SK-N-SH (cell line): ENCODE results near the gene GRM2.

Source experiments
- EP300 ChIP-seq, 2 experiments: IDR thresholded peaks; 2 replicates each; pipeline versions ENCODE4 v1.4.0 to v1.6.1; 2012; ENCODE audit warnings: borderline replicate concordance in 1 of 2, low read depth in 1 of 2, low read length in 1 of 2
- EZH2phosphoT487 ChIP-seq: fragments of 200-600 bp; sonication (generic); IDR thresholded peaks from 2 replicates; pipeline ENCODE4 v1.6.1; 2017; ENCODE audit warnings: low read depth, mixed run types, mild to moderate bottlenecking, antibody characterized with exemption, moderate library complexity, borderline replicate concordance
- FOXM1 ChIP-seq: IDR thresholded peaks from 2 replicates; pipeline ENCODE4 v1.4.0; 2012; ENCODE audit warnings: low read depth, mild to moderate bottlenecking
- JUND ChIP-seq: IDR thresholded peaks from 2 replicates; pipeline ENCODE4 v1.4.0; 2012
- MAX ChIP-seq: IDR thresholded peaks from 2 replicates; pipeline ENCODE4 v1.4.0; 2012; ENCODE audit warnings: low read depth
- NFIC ChIP-seq: IDR thresholded peaks from 2 replicates; pipeline ENCODE4 v1.4.0; 2012; ENCODE audit warnings: borderline replicate concordance
- NRF1 ChIP-seq: IDR thresholded peaks from 2 replicates; pipeline ENCODE4 v1.6.1; 2012; ENCODE audit warnings: low read depth, mild to moderate bottlenecking, low read length
- POLR2AphosphoS5 ChIP-seq: IDR thresholded peaks from 2 replicates; pipeline ENCODE4 v1.6.1; 2012; ENCODE audit warnings: low read depth, low read length
- RFX5 ChIP-seq: IDR thresholded peaks from 2 replicates; pipeline ENCODE4 v1.6.1; 2012; ENCODE audit warnings: mild to moderate bottlenecking, improper control_type of control experiment, low read length
- TEAD4 ChIP-seq: IDR thresholded peaks from 2 replicates; pipeline ENCODE4 v1.4.0; 2012; ENCODE audit warnings: mild to moderate bottlenecking, borderline replicate concordance; ENCODE audit not compliant: insufficient read depth
- ZBTB33 ChIP-seq: IDR thresholded peaks from 2 replicates; pipeline ENCODE4 v1.4.0; 2012; ENCODE audit warnings: low read depth, borderline replicate concordance
- TF ChIP-seq, protein P1 (sequence below): fragments of 200-600 bp; sonication (generic); IDR thresholded peaks from 2 replicates; pipeline ENCODE4 v1.6.1; 2017; ENCODE audit warnings: antibody characterized with exemption, mild to moderate bottlenecking, moderate library complexity
- TF ChIP-seq, protein P2 (sequence below): IDR thresholded peaks from 2 replicates; pipeline ENCODE4 v1.6.1; 2012; ENCODE audit warnings: mild to moderate bottlenecking, low read depth, low read length, moderate library complexity

DNA sequence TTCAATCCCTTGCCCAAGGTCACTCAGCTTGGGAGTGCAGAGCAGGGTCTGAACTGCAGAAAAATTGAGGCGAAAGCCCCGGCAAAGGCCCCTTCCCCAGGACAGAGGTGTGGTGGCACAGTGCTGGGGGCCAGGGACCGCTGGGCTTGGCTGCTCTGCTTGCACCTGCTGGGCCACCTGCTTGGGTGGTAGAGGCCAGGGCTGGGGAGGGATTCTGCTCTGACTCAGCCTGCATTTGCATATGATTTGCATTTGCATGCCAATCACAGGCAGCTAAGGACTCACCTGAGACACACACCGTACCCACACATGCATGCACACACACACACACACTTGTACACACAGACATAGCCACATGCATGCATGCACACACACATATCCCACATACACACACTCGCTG lies 9.9 kb downstream of the GRM2 start:
- TF ChIP-seq NFIC (no peak), POLR2AphosphoS5 (no peak), RFX5 (no peak), ZBTB33 (no peak), EZH2phosphoT487 (no peak), NRF1 (no peak), EP300 (IDR thresholded peaks at IDR 0.05; ENCODE audit: borderline replicate concordance in 1 of 2, low read depth in 1 of 2, low read length in 1 of 2) (no peak), MAX (no peak), FOXM1 (no peak), TEAD4 (no peak), JUND (no peak)
- TF ChIP-seq, protein P1, sequence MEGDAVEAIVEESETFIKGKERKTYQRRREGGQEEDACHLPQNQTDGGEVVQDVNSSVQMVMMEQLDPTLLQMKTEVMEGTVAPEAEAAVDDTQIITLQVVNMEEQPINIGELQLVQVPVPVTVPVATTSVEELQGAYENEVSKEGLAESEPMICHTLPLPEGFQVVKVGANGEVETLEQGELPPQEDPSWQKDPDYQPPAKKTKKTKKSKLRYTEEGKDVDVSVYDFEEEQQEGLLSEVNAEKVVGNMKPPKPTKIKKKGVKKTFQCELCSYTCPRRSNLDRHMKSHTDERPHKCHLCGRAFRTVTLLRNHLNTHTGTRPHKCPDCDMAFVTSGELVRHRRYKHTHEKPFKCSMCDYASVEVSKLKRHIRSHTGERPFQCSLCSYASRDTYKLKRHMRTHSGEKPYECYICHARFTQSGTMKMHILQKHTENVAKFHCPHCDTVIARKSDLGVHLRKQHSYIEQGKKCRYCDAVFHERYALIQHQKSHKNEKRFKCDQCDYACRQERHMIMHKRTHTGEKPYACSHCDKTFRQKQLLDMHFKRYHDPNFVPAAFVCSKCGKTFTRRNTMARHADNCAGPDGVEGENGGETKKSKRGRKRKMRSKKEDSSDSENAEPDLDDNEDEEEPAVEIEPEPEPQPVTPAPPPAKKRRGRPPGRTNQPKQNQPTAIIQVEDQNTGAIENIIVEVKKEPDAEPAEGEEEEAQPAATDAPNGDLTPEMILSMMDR = no peak
- TF ChIP-seq, protein P2, sequence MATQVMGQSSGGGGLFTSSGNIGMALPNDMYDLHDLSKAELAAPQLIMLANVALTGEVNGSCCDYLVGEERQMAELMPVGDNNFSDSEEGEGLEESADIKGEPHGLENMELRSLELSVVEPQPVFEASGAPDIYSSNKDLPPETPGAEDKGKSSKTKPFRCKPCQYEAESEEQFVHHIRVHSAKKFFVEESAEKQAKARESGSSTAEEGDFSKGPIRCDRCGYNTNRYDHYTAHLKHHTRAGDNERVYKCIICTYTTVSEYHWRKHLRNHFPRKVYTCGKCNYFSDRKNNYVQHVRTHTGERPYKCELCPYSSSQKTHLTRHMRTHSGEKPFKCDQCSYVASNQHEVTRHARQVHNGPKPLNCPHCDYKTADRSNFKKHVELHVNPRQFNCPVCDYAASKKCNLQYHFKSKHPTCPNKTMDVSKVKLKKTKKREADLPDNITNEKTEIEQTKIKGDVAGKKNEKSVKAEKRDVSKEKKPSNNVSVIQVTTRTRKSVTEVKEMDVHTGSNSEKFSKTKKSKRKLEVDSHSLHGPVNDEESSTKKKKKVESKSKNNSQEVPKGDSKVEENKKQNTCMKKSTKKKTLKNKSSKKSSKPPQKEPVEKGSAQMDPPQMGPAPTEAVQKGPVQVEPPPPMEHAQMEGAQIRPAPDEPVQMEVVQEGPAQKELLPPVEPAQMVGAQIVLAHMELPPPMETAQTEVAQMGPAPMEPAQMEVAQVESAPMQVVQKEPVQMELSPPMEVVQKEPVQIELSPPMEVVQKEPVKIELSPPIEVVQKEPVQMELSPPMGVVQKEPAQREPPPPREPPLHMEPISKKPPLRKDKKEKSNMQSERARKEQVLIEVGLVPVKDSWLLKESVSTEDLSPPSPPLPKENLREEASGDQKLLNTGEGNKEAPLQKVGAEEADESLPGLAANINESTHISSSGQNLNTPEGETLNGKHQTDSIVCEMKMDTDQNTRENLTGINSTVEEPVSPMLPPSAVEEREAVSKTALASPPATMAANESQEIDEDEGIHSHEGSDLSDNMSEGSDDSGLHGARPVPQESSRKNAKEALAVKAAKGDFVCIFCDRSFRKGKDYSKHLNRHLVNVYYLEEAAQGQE = no peak
